ENCODE data around the gene ANXA1. TPM values are rescaled to one million over a fixed set of nuclear protein-coding genes. Genes with fewer than 3 reads are reported as not detected.
A peak's percentile ranks its signal among the peaks of the same experiment; 100 is the strongest.

The ANXA1 gene
- total and polyA plus RNA-seq, 10 of the 15 experiments (the other 5 are each of a cell fraction or from before 2014, with no cell fraction given), result 6.6 to 30.1 (median 12.6) TPM

DNA sequence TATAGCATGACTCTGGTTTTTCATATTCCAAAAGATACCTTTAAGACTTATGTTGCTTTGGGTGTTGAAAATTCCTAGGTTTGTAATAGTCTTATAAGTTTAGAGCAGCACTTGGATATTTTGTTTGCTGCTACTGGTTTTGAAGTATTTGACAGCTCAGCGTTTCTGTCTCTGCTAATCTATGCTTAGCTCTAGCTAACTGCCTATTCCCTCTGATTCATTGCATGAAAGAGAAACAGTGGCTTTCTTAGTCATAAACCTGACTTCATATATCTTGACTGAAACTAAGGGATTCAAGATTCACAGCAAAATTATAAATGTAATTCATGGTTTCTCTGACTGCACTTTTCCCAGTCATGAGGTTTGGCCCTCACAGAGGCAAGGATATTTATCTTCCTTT lies 35.6 kb upstream of the ANXA1 start:
- Histone ChIP-seq H3K36me3 (ENCODE audit: control insufficient read depth in 2 of 2, insufficient read depth in 2 of 2, low read length in 1 of 2) (no peaks in the 10 kb centered on the region), H3K79me2 (ENCODE audit: control insufficient read depth, insufficient read depth, low read length) (no peaks in the 10 kb centered on the region), H3K27ac (ENCODE audit: control insufficient read depth, insufficient read depth) (no peak overlapping the region), H3K4me1 (ENCODE audit: control insufficient read depth, insufficient read depth, low read length) (no peaks in the 10 kb centered on the region), H3K4me3 (no peak overlapping the region), H3K9ac (ENCODE audit: control insufficient read depth, insufficient read depth, low read length) (no peak overlapping the region), H2AFZ (ENCODE audit: control insufficient read depth, low read depth, low read length) (no peak overlapping the region), H4K20me1 (ENCODE audit: control insufficient read depth, insufficient read depth) (no peaks in the 10 kb centered on the region), H3K4me2 (ENCODE audit: control insufficient read depth, insufficient read depth) (no peak overlapping the region), H3K27me3 (replicated peaks in 1 of 2; ENCODE audit: control insufficient read depth in 2 of 2, insufficient read depth in 2 of 2, low read length in 1 of 2) (no peaks in the 10 kb centered on the region), H3K9me3 (replicated peaks; ENCODE audit: control insufficient read depth, insufficient read depth, low read length) (no peaks in the 10 kb centered on the region)
- POLR2A ChIA-PET, result no interaction called here
- RAD21 ChIA-PET (ENCODE audit: unreplicated experiment), result no interaction called here
- ATAC-seq (peak; percentile 48; the same call in 1 of the 3 replicates), FAIRE-seq (no peak), DNase-seq (ENCODE audit: low read depth, low spot score) (no peak)
- WGBS (ENCODE audit: insufficient coverage, insufficient replicate concordance, low lambda C conversion rate, missing lambda C conversion rate), result 0% methylated on average over 1 of the region's 1 CpG
- SMC1A ChIA-PET (ENCODE audit: uncharacterized antibody, unreplicated experiment), result interaction anchor here (1.5 kb wide), 1 partner anchor 67 kb away, joined by 4 read pairs; no protein-coding TSS in a partner anchor
- intact Hi-C loops (cut with micrococcal nuclease; ENCODE audit: unreplicated experiment) (no loop called here), in situ Hi-C loops (cut with MboI) (no loop called here)
- TF ChIP-seq TCF3 (IDR thresholded peaks at IDR 0.05; ENCODE audit: borderline replicate concordance, insufficient read depth, low read depth, low read length) (no peak), RUNX3 (IDR thresholded peaks at IDR 0.05; ENCODE audit: low read length) (peak; percentile 16; the same call in 1 of the 2 replicates), PAX5 (IDR thresholded peaks at IDR 0.05; ENCODE audit: borderline replicate concordance, low read depth, low read length) (no peak), JUNB (IDR thresholded peaks at IDR 0.05) (peak; percentile 69), KDM1A (IDR thresholded peaks at IDR 0.05; ENCODE audit: borderline replicate concordance) (no peak)
- TF ChIP-seq, protein P1, sequence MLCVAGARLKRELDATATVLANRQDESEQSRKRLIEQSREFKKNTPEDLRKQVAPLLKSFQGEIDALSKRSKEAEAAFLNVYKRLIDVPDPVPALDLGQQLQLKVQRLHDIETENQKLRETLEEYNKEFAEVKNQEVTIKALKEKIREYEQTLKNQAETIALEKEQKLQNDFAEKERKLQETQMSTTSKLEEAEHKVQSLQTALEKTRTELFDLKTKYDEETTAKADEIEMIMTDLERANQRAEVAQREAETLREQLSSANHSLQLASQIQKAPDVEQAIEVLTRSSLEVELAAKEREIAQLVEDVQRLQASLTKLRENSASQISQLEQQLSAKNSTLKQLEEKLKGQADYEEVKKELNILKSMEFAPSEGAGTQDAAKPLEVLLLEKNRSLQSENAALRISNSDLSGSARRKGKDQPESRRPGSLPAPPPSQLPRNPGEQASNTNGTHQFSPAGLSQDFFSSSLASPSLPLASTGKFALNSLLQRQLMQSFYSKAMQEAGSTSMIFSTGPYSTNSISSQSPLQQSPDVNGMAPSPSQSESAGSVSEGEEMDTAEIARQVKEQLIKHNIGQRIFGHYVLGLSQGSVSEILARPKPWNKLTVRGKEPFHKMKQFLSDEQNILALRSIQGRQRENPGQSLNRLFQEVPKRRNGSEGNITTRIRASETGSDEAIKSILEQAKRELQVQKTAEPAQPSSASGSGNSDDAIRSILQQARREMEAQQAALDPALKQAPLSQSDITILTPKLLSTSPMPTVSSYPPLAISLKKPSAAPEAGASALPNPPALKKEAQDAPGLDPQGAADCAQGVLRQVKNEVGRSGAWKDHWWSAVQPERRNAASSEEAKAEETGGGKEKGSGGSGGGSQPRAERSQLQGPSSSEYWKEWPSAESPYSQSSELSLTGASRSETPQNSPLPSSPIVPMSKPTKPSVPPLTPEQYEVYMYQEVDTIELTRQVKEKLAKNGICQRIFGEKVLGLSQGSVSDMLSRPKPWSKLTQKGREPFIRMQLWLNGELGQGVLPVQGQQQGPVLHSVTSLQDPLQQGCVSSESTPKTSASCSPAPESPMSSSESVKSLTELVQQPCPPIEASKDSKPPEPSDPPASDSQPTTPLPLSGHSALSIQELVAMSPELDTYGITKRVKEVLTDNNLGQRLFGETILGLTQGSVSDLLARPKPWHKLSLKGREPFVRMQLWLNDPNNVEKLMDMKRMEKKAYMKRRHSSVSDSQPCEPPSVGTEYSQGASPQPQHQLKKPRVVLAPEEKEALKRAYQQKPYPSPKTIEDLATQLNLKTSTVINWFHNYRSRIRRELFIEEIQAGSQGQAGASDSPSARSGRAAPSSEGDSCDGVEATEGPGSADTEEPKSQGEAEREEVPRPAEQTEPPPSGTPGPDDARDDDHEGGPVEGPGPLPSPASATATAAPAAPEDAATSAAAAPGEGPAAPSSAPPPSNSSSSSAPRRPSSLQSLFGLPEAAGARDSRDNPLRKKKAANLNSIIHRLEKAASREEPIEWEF (IDR thresholded peaks at IDR 0.05; ENCODE audit: insufficient replicate concordance, low read depth, low read length), result no peak
- BruUV-seq (replicated peaks), result no TSS peak
- CTCF ChIA-PET, result interaction anchor here (1.7 to 9.1 kb wide), 3 partner anchors 9 to 64 kb away, joined by 4 to 174 read pairs (median 8); no protein-coding TSS in a partner anchor

All from GM12878 (cell line).